GM20431 (cell line): ENCODE measurements around the gene DCTN1.

ENCODE experiments used
- in situ Hi-C: fragments of 300-500 bp; cut with MseI, MboI; formaldehyde crosslinking; loops from one replicate; pipeline ENCODE4 v1.15.0; 2020; ENCODE audit warnings: low sequenced_read_pairs; ENCODE audit not compliant: unreplicated experiment

DCTN1 gene

GRCh38 chr2:74414881-74415761, 35.0 kb upstream of the DCTN1 start:
- in situ Hi-C loops, result no loop called here

GRCh38 chr2:74414441-74414840, 34.3 kb upstream of the DCTN1 start:
- in situ Hi-C loops, result no loop called here

GRCh38 chr2:74413001-74413698, 33.0 kb upstream of the DCTN1 start:
- in situ Hi-C loops, result no loop called here

GRCh38 chr2:74407682-74408081, 27.6 kb upstream of the DCTN1 start:
- in situ Hi-C loops, result no loop called here

GRCh38 chr2:74406035-74406434, 25.9 kb upstream of the DCTN1 start:
- in situ Hi-C loops, result no loop called here

- in situ Hi-C loops, result no loop called here
Measured at GRCh38 chr2:74401891-74402290, 21.8 kb upstream of the DCTN1 start.

- in situ Hi-C loops, result no loop called here
Measured at GRCh38 chr2:74399785-74400184, 19.7 kb upstream of the DCTN1 start.

- in situ Hi-C loops, result no loop called here
Measured at GRCh38 chr2:74396149-74396548, 16.0 kb upstream of the DCTN1 start.

GRCh38 chr2:74393525-74393924, 13.4 kb upstream of the DCTN1 start:
- in situ Hi-C loops, result no loop called here

GRCh38 chr2:74392449-74392743, 12.3 kb upstream of the DCTN1 start:
- in situ Hi-C loops, result no loop called here

- in situ Hi-C loops, result no loop called here
Measured at GRCh38 chr2:74391580-74392448, 11.7 kb upstream of the DCTN1 start.

GRCh38 chr2:74391209-74391579, 11.1 kb upstream of the DCTN1 start:
- in situ Hi-C loops, result no loop called here

GRCh38 chr2:74390606-74391005, 10.5 kb upstream of the DCTN1 start:
- in situ Hi-C loops, result no loop called here

- in situ Hi-C loops, result no loop called here
Measured at GRCh38 chr2:74387346-74387745, 7.2 kb upstream of the DCTN1 start.

GRCh38 chr2:74385396-74385795, 5.3 kb upstream of the DCTN1 start:
- in situ Hi-C loops, result no loop called here

GRCh38 chr2:74384051-74384450, 3.9 kb upstream of the DCTN1 start:
- in situ Hi-C loops, result no loop called here

GRCh38 chr2:74383254-74383653, 3.1 kb upstream of the DCTN1 start:
- in situ Hi-C loops, result no loop called here

- in situ Hi-C loops, result no loop called here
Measured at GRCh38 chr2:74381751-74382150, 1.6 kb upstream of the DCTN1 start.

- in situ Hi-C loops, result no loop called here
Measured at GRCh38 chr2:74378007-74378406, 2.1 kb downstream of the DCTN1 start.

GRCh38 chr2:74375838-74376237, 4.3 kb downstream of the DCTN1 start:
- in situ Hi-C loops, result no loop called here
